Measurements from ENCODE around the gene HRAS. TPM values are rescaled to one million over a fixed set of nuclear protein-coding genes. Genes with fewer than 3 reads are reported as not detected.
"Not testable (repeated sequence)": the region's sequence is repeated elsewhere in the genome, so short reads cannot be mapped to it uniquely, and the experiment has no call there.

Gene HRAS
- total RNA-seq, 1 experiment from 2014 or later = 47.2 TPM

- Histone ChIP-seq H3K27me3 (ENCODE audit: insufficient read depth, low read depth) (no peaks in the 10 kb centered on the region), H3K36me3 (ENCODE audit: low read depth) (no peaks in the 10 kb centered on the region; the same call in 1 of the 2 replicates), H3K4me3 (peak overlapping the region; percentile 68), H3K4me1 (replicated peaks; ENCODE audit: insufficient read depth) (peaks cover 16% of the 10 kb centered on the region), H3K79me2 (ENCODE audit: low read depth) (peaks cover 38% of the 10 kb centered on the region), H3K4me2 (peak overlapping the region; percentile 83), H4K20me1 (ENCODE audit: insufficient read depth) (peaks cover 35% of the 10 kb centered on the region), H3K9me2 (ENCODE audit: insufficient read depth) (no peaks in the 10 kb centered on the region), H3F3A (ENCODE audit: insufficient read depth, low read depth) (no peaks in the 10 kb centered on the region), H3K9me3 (ENCODE audit: insufficient read depth, low read depth) (no peaks in the 10 kb centered on the region), H2AFZ (peak overlapping the region; percentile 84), H3K27ac (no peak overlapping the region)
- CTCF ChIA-PET = interaction anchor here (0.6 kb wide), 2 partner anchors 42 to 143 kb away, joined by 3 to 6 read pairs; no protein-coding TSS in a partner anchor
- no peak for DNase-seq
- no TSS peak for BruUV-seq (replicated peaks)
- TF ChIP-seq CTCF (conservative IDR thresholded peaks at IDR 0.05) (no peak), EZH2 (IDR thresholded peaks at IDR 0.05; ENCODE audit: low read depth) (no peak)
- intact Hi-C loops (cut with micrococcal nuclease; ENCODE audit: unreplicated experiment) = no loop called here
- POLR2A ChIA-PET (ENCODE audit: unreplicated experiment) = interaction anchor here (0.6 to 1.1 kb wide), 5 partner anchors 14 to 368 kb away, joined by 3 to 6 read pairs (median 4); partner anchors contain the start of gene BET1L
Observed at GRCh38 chr11:575313-575995, 40.1 kb upstream of the HRAS start.

- Histone ChIP-seq H3K36me3 (ENCODE audit: low read depth) (no peaks in the 10 kb centered on the region; the same call in 1 of the 2 replicates), H3K9me2 (ENCODE audit: insufficient read depth) (no peaks in the 10 kb centered on the region), H3K27me3 (ENCODE audit: insufficient read depth, low read depth) (no peaks in the 10 kb centered on the region), H3K79me2 (ENCODE audit: low read depth) (peaks cover 31% of the 10 kb centered on the region), H3F3A (ENCODE audit: insufficient read depth, low read depth) (no peaks in the 10 kb centered on the region), H2AFZ (peak overlapping the region; percentile 84), H3K4me2 (peak overlapping the region; percentile 83), H3K4me3 (peak overlapping the region; percentile 68; the same call in 1 of the 2 replicates), H4K20me1 (ENCODE audit: insufficient read depth) (peaks cover 28% of the 10 kb centered on the region), H3K4me1 (replicated peaks; ENCODE audit: insufficient read depth) (peaks cover 16% of the 10 kb centered on the region), H3K27ac (no peak overlapping the region), H3K9me3 (ENCODE audit: insufficient read depth, low read depth) (no peaks in the 10 kb centered on the region)
- no TSS peak for BruUV-seq (replicated peaks)
- TF ChIP-seq EZH2 (IDR thresholded peaks at IDR 0.05; ENCODE audit: low read depth) (no peak), CTCF (conservative IDR thresholded peaks at IDR 0.05) (no peak)
- DNase-seq = no peak
- ChIA-PET POLR2A (ENCODE audit: unreplicated experiment) (interaction anchor here (0.6 to 1.1 kb wide), 2 partner anchors 15 to 41 kb away, joined by 3 read pairs; no protein-coding TSS in a partner anchor), CTCF (interaction anchor here (0.6 kb wide), 1 partner anchor 144 kb away, joined by 6 read pairs; no protein-coding TSS in a partner anchor)
- intact Hi-C loops (cut with micrococcal nuclease; ENCODE audit: unreplicated experiment) = no loop called here
Observed at GRCh38 chr11:574632-575312, 39.4 kb upstream of the HRAS start.

- H3K4me2 ChIP-seq; intact Hi-C loops (cut with micrococcal nuclease; ENCODE audit: unreplicated experiment); H3K4me3 ChIP-seq; H3F3A ChIP-seq (ENCODE audit: insufficient read depth, low read depth); H2AFZ ChIP-seq; H3K9me2 ChIP-seq (ENCODE audit: insufficient read depth); POLR2A ChIA-PET (ENCODE audit: unreplicated experiment); DNase-seq; H3K27ac ChIP-seq; H3K36me3 ChIP-seq (ENCODE audit: low read depth); H3K27me3 ChIP-seq (ENCODE audit: insufficient read depth, low read depth); H3K9me3 ChIP-seq (ENCODE audit: insufficient read depth, low read depth); CTCF ChIA-PET: not testable (repeated sequence)
- Histone ChIP-seq H4K20me1 (ENCODE audit: insufficient read depth) (peaks cover 22% of the 10 kb centered on the region), H3K4me1 (replicated peaks; ENCODE audit: insufficient read depth) (peaks cover 20% of the 10 kb centered on the region), H3K79me2 (ENCODE audit: low read depth) (peaks cover 24% of the 10 kb centered on the region)
- BruUV-seq (replicated peaks) = TSS peak; percentile 21
Observed at GRCh38 chr11:574031-574570, 38.7 kb upstream of the HRAS start.
